Esophagus muscularis mucosa (tissue), 3 donors: ENCODE measurements around the gene EPC1.

ENCODE experiments used
- CTCF ChIP-seq, 3 experiments: fragments of 200-600 bp in 2 of 3; fragments of 450-650 bp in 1 of 3; sonication (generic) in 2 of 3; IDR thresholded peaks; one replicate each; pipeline ENCODE4 v1.5.1; 2017 to 2019; ENCODE audit warnings: antibody characterized with exemption in 3 of 3, mild to moderate bottlenecking in 2 of 3, moderate library complexity in 1 of 3
- POLR2AphosphoS5 ChIP-seq, 2 donors: sonication (generic); formaldehyde crosslinking; IDR thresholded peaks; one replicate each; pipeline ENCODE4 v1.6.1; 2017; ENCODE audit warnings: antibody characterized with exemption in 2 of 2

- TF ChIP-seq POLR2AphosphoS5 (IDR thresholded peaks at IDR 0.05) (no peak), CTCF (IDR thresholded peaks at IDR 0.05) (no peak)
These were observed 32.4 kb downstream of the EPC1 start for GRCh38 chr10:32314588-32314987.
